ENCODE data around the gene DLG2. TPM values are rescaled to one million over a fixed set of nuclear protein-coding genes. Genes with fewer than 3 reads are reported as not detected.

DLG2 gene
- total and polyA plus RNA-seq, 9 of the 15 experiments (the other 6 are each of a cell fraction or from before 2014, with no cell fraction given): 0.52 to 1.6 (median 0.95) TPM

DNA sequence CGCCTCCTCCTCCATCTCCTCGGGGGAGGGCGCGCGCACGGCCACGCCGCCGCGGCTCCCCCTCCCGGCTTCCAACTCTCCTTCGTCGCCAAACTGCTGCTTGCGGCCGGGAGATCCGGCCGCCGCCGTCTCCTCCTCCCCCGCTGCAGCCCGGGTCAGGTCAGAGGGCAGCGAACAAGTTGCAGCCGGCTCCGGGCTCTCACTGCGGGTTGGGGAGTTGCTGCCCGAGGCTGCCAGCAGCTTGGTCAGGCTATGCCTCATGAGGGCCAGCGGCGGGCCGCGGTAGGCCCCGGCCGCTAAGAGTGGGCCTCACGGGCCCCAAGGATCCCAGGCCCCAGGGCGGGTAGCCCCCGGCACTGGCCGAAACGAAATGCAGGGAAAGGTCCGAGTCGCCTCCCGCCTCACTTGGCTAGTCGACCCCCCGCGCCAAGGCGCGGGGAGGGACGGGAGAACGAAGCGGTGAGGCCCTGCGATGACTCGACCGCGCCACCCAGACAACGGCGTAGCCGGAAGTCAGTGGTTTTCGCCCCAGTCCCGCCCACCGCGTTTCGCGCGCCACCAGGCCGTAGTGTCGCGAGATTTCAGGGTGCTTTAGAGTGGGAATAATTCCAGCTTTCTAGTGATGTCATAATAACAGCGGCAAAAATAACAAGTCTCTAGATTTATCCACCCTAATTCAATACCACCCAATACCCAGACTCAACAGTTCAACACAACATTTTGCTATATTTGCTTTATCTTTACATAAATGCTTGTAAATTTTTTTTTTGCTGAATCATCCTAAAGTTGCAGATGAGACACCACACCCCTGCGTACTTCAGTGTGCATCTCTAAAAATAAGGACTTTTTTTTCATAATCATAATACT, 37.7 kb upstream of the DLG2 start, which contains the start of gene CREBZF (continued):
- TF ChIP-seq SPI1 (IDR thresholded peaks at IDR 0.05; ENCODE audit: borderline replicate concordance, low read depth, low read length): no peak
- TF ChIP-seq HDAC3 (IDR thresholded peaks at IDR 0.05; ENCODE audit: borderline replicate concordance, partially characterized antibody): peak; percentile 22
- peak; percentile 44; the same call in 1 of the 2 replicates for TF ChIP-seq CBFA2T3 (IDR thresholded peaks at IDR 0.05)
- TF ChIP-seq RBM14 (IDR thresholded peaks at IDR 0.05; ENCODE audit: borderline replicate concordance, insufficient read depth, low read depth, low read length): peak; percentile 95; the same call in 1 of the 2 replicates
- TF ChIP-seq, protein P1, sequence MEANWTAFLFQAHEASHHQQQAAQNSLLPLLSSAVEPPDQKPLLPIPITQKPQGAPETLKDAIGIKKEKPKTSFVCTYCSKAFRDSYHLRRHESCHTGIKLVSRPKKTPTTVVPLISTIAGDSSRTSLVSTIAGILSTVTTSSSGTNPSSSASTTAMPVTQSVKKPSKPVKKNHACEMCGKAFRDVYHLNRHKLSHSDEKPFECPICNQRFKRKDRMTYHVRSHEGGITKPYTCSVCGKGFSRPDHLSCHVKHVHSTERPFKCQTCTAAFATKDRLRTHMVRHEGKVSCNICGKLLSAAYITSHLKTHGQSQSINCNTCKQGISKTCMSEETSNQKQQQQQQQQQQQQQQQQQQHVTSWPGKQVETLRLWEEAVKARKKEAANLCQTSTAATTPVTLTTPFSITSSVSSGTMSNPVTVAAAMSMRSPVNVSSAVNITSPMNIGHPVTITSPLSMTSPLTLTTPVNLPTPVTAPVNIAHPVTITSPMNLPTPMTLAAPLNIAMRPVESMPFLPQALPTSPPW (CRISPR knock-in tag; IDR thresholded peaks at IDR 0.05): peak; percentile 76
- no peak; a peak in 1 of 4 replicates for TF ChIP-seq ETV6 (IDR thresholded peaks at IDR 0.05; ENCODE audit: borderline replicate concordance in 1 of 2, low read depth in 2 of 2, low read length in 1 of 2)
- no peak for TF ChIP-seq ETV6 (CRISPR knock-in tag; IDR thresholded peaks at IDR 0.05; ENCODE audit: borderline replicate concordance)
- TF ChIP-seq POLR2B (IDR thresholded peaks at IDR 0.05; ENCODE audit: low read depth, partially characterized antibody): peak; percentile 92
- TF ChIP-seq BCLAF1 (IDR thresholded peaks at IDR 0.05; ENCODE audit: borderline replicate concordance in 1 of 2, control insufficient read depth in 1 of 2, low read depth in 2 of 2, low read length in 1 of 2): peak in 1 of 2 experiments; percentile 12; a peak in 1 of 4 replicates
- peak; percentile 19 for TF ChIP-seq DACH1 (IDR thresholded peaks at IDR 0.05; ENCODE audit: partially characterized antibody)
- peak; percentile 52; the same call in 1 of the 2 replicates for TF ChIP-seq ZNF431 (CRISPR knock-in tag; IDR thresholded peaks at IDR 0.05)
- peak; percentile 56; the same call in 1 of the 2 replicates for TF ChIP-seq ZNF584 (CRISPR knock-in tag; IDR thresholded peaks at IDR 0.05; ENCODE audit: low read depth)
- TF ChIP-seq LCOR (CRISPR knock-in tag; IDR thresholded peaks at IDR 0.05): peak; percentile 15; the same call in 1 of the 2 replicates
- peak; percentile 65; the same call in 1 of the 2 replicates for TF ChIP-seq TAF7 (tag; IDR thresholded peaks at IDR 0.05)
- TF ChIP-seq MYNN (IDR thresholded peaks at IDR 0.05): 0 out of 2 replicates have a peak, but pooled peaks have one; percentile 35
- TF ChIP-seq MYNN (CRISPR knock-in tag; IDR thresholded peaks at IDR 0.05): no peak
- TF ChIP-seq RB1 (IDR thresholded peaks at IDR 0.05; ENCODE audit: low read depth): peak; percentile 89; the same call in 1 of the 2 replicates
- TF ChIP-seq FOXJ2 (tag; IDR thresholded peaks at IDR 0.05): peak; percentile 57; the same call in 1 of the 2 replicates
- TF ChIP-seq SIN3A (IDR thresholded peaks at IDR 0.05; ENCODE audit: borderline replicate concordance in 2 of 2, control insufficient read depth in 1 of 2, low read depth in 2 of 2, low read length in 2 of 2): peak in 1 of 2 experiments; percentile 35; a peak in 1 of 4 replicates
- TF ChIP-seq, protein P2, sequence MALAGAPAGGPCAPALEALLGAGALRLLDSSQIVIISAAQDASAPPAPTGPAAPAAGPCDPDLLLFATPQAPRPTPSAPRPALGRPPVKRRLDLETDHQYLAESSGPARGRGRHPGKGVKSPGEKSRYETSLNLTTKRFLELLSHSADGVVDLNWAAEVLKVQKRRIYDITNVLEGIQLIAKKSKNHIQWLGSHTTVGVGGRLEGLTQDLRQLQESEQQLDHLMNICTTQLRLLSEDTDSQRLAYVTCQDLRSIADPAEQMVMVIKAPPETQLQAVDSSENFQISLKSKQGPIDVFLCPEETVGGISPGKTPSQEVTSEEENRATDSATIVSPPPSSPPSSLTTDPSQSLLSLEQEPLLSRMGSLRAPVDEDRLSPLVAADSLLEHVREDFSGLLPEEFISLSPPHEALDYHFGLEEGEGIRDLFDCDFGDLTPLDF (CRISPR knock-in tag; IDR thresholded peaks at IDR 0.05): peak; percentile 90; the same call in 1 of the 2 replicates
- peak; percentile 34; the same call in 1 of the 2 replicates for TF ChIP-seq MTA1 (IDR thresholded peaks at IDR 0.05; ENCODE audit: borderline replicate concordance)

All from K562 (cell line).